H9 (cell line): Measurements from ENCODE around the gene RANBP17. TPM values are rescaled to one million over a fixed set of nuclear protein-coding genes. Genes with fewer than 3 reads are reported as not detected.

Experiments
- DNase-seq: peaks from one replicate; pipeline ENCODE4 v3.0.0-alpha.2; 2017
- H2AFZ ChIP-seq: one replicate; pipeline ENCODE4 v1.6.1; 2013; ENCODE audit warnings: mild to moderate bottlenecking, low read length, control low read depth, moderate library complexity
- H2AK5ac ChIP-seq: 2 replicates; pipeline ENCODE4 v1.6.1; 2013; ENCODE audit warnings: low read length, control low read depth, mixed read lengths; ENCODE audit not compliant: insufficient read length
- H2BK120ac ChIP-seq: one replicate; pipeline ENCODE4 v1.6.1; 2013; ENCODE audit warnings: low read depth, mild to moderate bottlenecking, low read length, control low read depth, inconsistent platforms; ENCODE audit not compliant: poor library complexity, severe bottlenecking
- H2BK12ac ChIP-seq: 2 replicates; pipeline ENCODE4 v1.6.1; 2013; ENCODE audit warnings: low read length, control low read depth, mixed read lengths, low read depth; ENCODE audit not compliant: insufficient read length
- H2BK15ac ChIP-seq: 2 replicates; pipeline ENCODE4 v1.6.1; 2013; ENCODE audit warnings: low read depth, low read length, control low read depth
- H2BK20ac ChIP-seq: one replicate; pipeline ENCODE4 v1.6.1; 2013; ENCODE audit warnings: low read depth, mild to moderate bottlenecking, low read length, control low read depth, inconsistent platforms; ENCODE audit not compliant: poor library complexity, severe bottlenecking
- H2BK5ac ChIP-seq: 2 replicates; pipeline ENCODE4 v1.6.1; 2013; ENCODE audit warnings: low read length, control low read depth, mixed read lengths; ENCODE audit not compliant: insufficient read length
- H3K14ac ChIP-seq: 2 replicates; pipeline ENCODE4 v1.6.1; 2013; ENCODE audit warnings: low read length, control low read depth; ENCODE audit not compliant: insufficient read depth
- H3K18ac ChIP-seq: 2 replicates; pipeline ENCODE4 v1.6.1; 2013; ENCODE audit warnings: low read depth, mild to moderate bottlenecking, mixed read lengths, low read length, control low read depth; ENCODE audit not compliant: insufficient read length
- H3K23ac ChIP-seq: 2 replicates; pipeline ENCODE4 v1.6.1; 2013; ENCODE audit warnings: low read length, control low read depth, mixed read lengths, low read depth; ENCODE audit not compliant: insufficient read length
- H3K23me2 ChIP-seq: 2 replicates; pipeline ENCODE4 v1.6.1; 2013; ENCODE audit warnings: low read depth, mild to moderate bottlenecking, mixed read lengths, low read length, control low read depth; ENCODE audit not compliant: insufficient read length, poor library complexity, severe bottlenecking
- H3K27ac ChIP-seq: 2 replicates; pipeline ENCODE4 v1.5.1; 2013; ENCODE audit warnings: low read length, control low read depth, mixed read lengths, low read depth; ENCODE audit not compliant: insufficient read length
- H3K27me3 ChIP-seq: 2 replicates; pipeline ENCODE4 v1.6.1; 2013; ENCODE audit warnings: low read length, control low read depth, inconsistent platforms; ENCODE audit not compliant: insufficient read depth
- H3K4ac ChIP-seq: 2 replicates; pipeline ENCODE4 v1.6.1; 2013; ENCODE audit warnings: low read depth, mild to moderate bottlenecking, control low read depth, inconsistent platforms, low read length, moderate library complexity
- H3K4me1 ChIP-seq: 2 replicates; pipeline ENCODE4 v1.6.1; 2013; ENCODE audit warnings: low read length, control low read depth, inconsistent platforms; ENCODE audit not compliant: insufficient read depth
- H3K4me2 ChIP-seq: 2 replicates; pipeline ENCODE4 v1.6.1; 2013; ENCODE audit warnings: low read length, control low read depth, mixed read lengths; ENCODE audit not compliant: insufficient read length, insufficient read depth
- H3K56ac ChIP-seq: 2 replicates; pipeline ENCODE4 v1.6.1; 2013; ENCODE audit warnings: low read depth, mild to moderate bottlenecking, mixed read lengths, low read length, control low read depth; ENCODE audit not compliant: insufficient read length
- H3K79me1 ChIP-seq: 2 replicates; pipeline ENCODE4 v1.6.1; 2013; ENCODE audit warnings: low read depth, mild to moderate bottlenecking, moderate library complexity, low read length, control low read depth, inconsistent platforms; ENCODE audit not compliant: insufficient read depth, poor library complexity, severe bottlenecking
- H3K79me2 ChIP-seq: 2 replicates; pipeline ENCODE4 v1.6.1; 2013; ENCODE audit warnings: low read length, control low read depth, inconsistent platforms; ENCODE audit not compliant: insufficient read depth
- H3K9ac ChIP-seq: 2 replicates; pipeline ENCODE4 v1.6.1; 2013; ENCODE audit warnings: low read length, control low read depth, mixed read lengths; ENCODE audit not compliant: insufficient read length; ENCODE audit errors: extremely low read depth
- H3K9me3 ChIP-seq: one replicate; pipeline ENCODE4 v1.6.1; 2013; ENCODE audit warnings: low read depth, low read length, inconsistent platforms; ENCODE audit not compliant: control insufficient read depth
- H3T11ph ChIP-seq: one replicate; pipeline ENCODE4 v1.6.1; 2013; ENCODE audit warnings: mild to moderate bottlenecking, low read length, control low read depth, inconsistent platforms
- H4K20me1 ChIP-seq: one replicate; pipeline ENCODE4 v1.6.1; 2013; ENCODE audit not compliant: control insufficient read depth, insufficient read length, insufficient read depth
- H4K5ac ChIP-seq: 2 replicates; pipeline ENCODE4 v1.6.1; 2013; ENCODE audit warnings: low read depth, mild to moderate bottlenecking, mixed read lengths, low read length, control low read depth; ENCODE audit not compliant: insufficient read length
- H4K8ac ChIP-seq: replicated peaks from 2 replicates; pipeline ENCODE4 v1.6.1; 2013; ENCODE audit warnings: low read length, control low read depth, mixed read lengths, low read depth; ENCODE audit not compliant: insufficient read length
- H4K91ac ChIP-seq: 2 replicates; pipeline ENCODE4 v1.6.1; 2013; ENCODE audit warnings: low read depth, mild to moderate bottlenecking, moderate library complexity, mixed read lengths, low read length, control low read depth; ENCODE audit not compliant: insufficient read length
- H3K27ac Mint-ChIP-seq, 3 experiments: 2 replicates in 2 of 3; 3 replicates in 1 of 3; pipeline ENCODE4 v1.8.0; 2020 to 2021; ENCODE audit warnings: mixed read lengths in 3 of 3, mild to moderate bottlenecking in 1 of 3, moderate library complexity in 1 of 3
- H3K27me3 Mint-ChIP-seq: 2 replicates; pipeline ENCODE4 v1.8.0; 2021; ENCODE audit warnings: low read depth, mild to moderate bottlenecking, moderate library complexity, mixed read lengths
- H3K36me3 Mint-ChIP-seq, 3 experiments: 2 replicates in 2 of 3; 3 replicates in 1 of 3; pipeline ENCODE4 v1.8.0; 2020 to 2021; ENCODE audit warnings: low read depth in 3 of 3, mixed read lengths in 3 of 3; ENCODE audit not compliant: insufficient read depth in 1 of 3
- H3K4me1 Mint-ChIP-seq, 2 experiments: 2 replicates each; pipeline ENCODE4 v1.8.0; 2020; ENCODE audit warnings: mixed read lengths in 2 of 2
- H3K4me3 Mint-ChIP-seq, 2 experiments: 2 replicates in 1 of 2; 3 replicates in 1 of 2; pipeline ENCODE4 v1.8.0; 2020 to 2021; ENCODE audit warnings: mild to moderate bottlenecking in 2 of 2, mixed read lengths in 2 of 2, moderate library complexity in 1 of 2
- H3K9me3 Mint-ChIP-seq, 2 experiments: 2 replicates in 1 of 2; 3 replicates in 1 of 2; pipeline ENCODE4 v1.8.0; 2020; ENCODE audit warnings: mild to moderate bottlenecking in 2 of 2, mixed read lengths in 2 of 2, moderate library complexity in 1 of 2
- CTCF ChIP-seq: fragments of 200-600 bp; sonication (generic); conservative IDR thresholded peaks from 3 replicates; pipeline ENCODE4 v1.8.0; 2021; ENCODE audit warnings: antibody characterized with exemption, mild to moderate bottlenecking
- WGBS: extraction: QIAGEN DNeasy Blood & Tissue Kit; methylation state at CpG from one replicate; pipeline ENCODE4 v1.1.7; 2013; ENCODE audit warnings: missing lambda C conversion rate, low lambda C conversion rate, mixed read lengths; ENCODE audit not compliant: insufficient read length; ENCODE audit errors: extremely low coverage; 5-methylcytosine and 5-hydroxymethylcytosine counted together
- total RNA-seq: library from RNA; stranded (reverse); gene quantifications from 2 replicates; pipeline ENCODE4 v1.2.1, GENCODE V29; 2021

The RANBP17 gene
- total RNA-seq, 1 experiment from 2014 or later = 16.5 TPM

- Histone ChIP-seq H3K9me3 (no peaks in the 10 kb centered on the region), H3K18ac (no peak overlapping the region), H3K4ac (no peak overlapping the region), H3K14ac (no peak overlapping the region), H4K91ac (no peak overlapping the region), H3K23ac (no peak overlapping the region), H2BK120ac (no peak overlapping the region), H4K5ac (no peak overlapping the region), H3K79me1 (no peaks in the 10 kb centered on the region), H4K20me1 (no peaks in the 10 kb centered on the region), H3K27ac (no peak overlapping the region), H3K56ac (no peak overlapping the region), H3T11ph (no peak overlapping the region), H3K23me2 (no peaks in the 10 kb centered on the region), H4K8ac (no peak overlapping the region), H2AFZ (no peak overlapping the region), H3K27me3 (no peaks in the 10 kb centered on the region), H3K4me2 (no peak overlapping the region), H2AK5ac (no peak overlapping the region), H3K79me2 (no peaks in the 10 kb centered on the region), H2BK5ac (no peak overlapping the region), H2BK15ac (no peak overlapping the region), H2BK12ac (no peak overlapping the region), H2BK20ac (no peak overlapping the region), H3K4me1 (peaks cover 4% of the 10 kb centered on the region; the same call in 1 of the 2 replicates), H3K9ac (no peak overlapping the region)
- Mint-ChIP-seq H3K27me3 (no peaks in the 10 kb centered on the region; the same call in 1 of the 2 replicates), H3K36me3 (peaks cover 2 to 8% (median 3%) of the 10 kb centered on the region in 3 experiments; a peak in 6 of 7 replicates), H3K4me1 (peaks cover 11 to 12% of the 10 kb centered on the region in 2 experiments), H3K9me3 (peaks cover 0 to 6% of the 10 kb centered on the region in 2 experiments; a peak in 2 of 5 replicates), H3K4me3 (no peak overlapping the region), H3K27ac (no peak overlapping the region)
- WGBS = no CpG with 5 or more reads among the region's 4 CpGs
- no peak for DNase-seq
- no peak for TF ChIP-seq CTCF
Measured at GRCh38 chr5:171107669-171108068, 245.9 kb downstream of the RANBP17 start.
